Hematopoietic multipotent progenitor cell treated with erythropoietin and hydrocortisone succinate and interleukin-3 and kit ligand, for 4 days (in vitro differentiated cells): ENCODE data around the gene AOC2.
"Not testable (repeated sequence)": the region's sequence is repeated elsewhere in the genome, so short reads cannot be mapped to it uniquely, and the experiment has no call there.

Source experiments
- DNase-seq: peaks from one replicate; pipeline ENCODE4 v3.0.0-alpha.2; 2015

The AOC2 gene

DNA sequence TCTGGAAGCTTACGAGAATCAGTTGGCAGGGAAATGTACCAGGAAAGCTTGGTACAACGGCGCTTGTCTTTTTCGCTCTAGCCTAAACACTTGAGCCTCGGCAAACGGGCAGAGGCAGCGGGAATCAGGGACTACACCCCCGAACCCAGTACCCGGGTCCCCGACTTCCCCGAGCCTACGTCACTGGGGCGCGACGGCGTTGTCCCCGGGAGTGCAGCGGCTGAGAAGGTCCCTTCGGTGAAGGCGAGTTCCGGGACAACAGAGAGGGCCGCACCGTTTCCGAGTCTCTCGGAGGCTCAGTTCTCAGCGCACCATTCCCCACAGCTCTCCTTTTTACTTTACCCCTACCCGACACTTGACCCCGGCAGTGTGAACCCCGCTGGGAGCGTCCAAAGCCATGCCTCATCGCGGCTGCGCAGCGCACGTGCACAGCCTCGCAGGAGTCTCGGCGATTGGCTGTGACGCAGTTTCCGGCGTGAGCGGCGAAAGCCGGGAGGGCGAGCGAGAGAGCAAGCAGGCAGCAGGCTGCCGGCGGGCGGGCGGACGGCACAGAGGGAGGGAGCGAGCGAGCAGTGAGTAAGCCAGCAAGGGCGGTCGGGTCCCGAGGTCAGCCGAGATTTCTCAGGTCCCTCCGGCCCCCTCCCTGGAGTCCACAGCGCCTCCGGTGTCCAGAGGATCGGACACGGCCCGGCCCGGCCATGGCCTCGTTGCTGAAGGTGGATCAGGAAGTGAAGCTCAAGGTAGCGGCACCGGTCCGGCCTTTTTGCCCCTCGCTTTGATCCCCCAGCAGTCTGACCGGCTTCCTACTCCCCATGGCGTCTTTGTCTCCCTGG, 11.2 kb upstream of the AOC2 start, which contains the start of gene PSME3:
Gene PSME3 (plus strand): TSS at position 464 of the 833 bp plus-strand sequence. CDS start 235 bp downstream, at position 699.
- peak; percentile 95 for DNase-seq

DNA sequence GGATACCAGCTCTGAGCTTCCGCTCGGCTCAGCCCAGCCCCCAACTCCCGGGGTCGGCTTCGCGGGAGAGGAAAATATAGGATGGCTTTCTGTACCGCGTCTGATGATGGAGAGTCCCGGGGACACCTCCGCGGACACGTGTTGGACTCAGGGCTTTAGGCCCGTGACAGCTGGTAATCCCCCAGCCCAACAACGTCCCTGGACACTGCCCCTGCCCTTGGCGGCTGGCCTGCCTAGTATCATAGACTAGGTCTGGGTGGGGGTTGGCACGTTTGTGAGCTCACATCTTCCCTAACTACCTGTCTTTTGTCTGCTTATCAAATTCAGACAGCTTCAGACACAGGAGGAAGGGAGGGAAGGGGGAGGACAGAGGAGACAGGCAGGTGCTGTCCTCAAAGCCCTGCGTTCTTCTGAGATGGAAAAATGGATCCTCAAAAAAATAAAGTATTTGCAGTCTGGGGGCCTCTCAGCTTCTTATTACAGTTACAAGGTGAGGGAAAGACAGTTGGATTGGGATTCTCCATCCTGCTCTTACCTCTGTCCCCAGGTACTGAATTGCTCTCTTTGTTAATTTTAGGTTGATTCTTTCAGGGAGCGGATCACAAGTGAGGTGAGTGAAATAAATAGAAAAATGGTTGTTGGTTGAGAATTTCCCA, 10.5 kb upstream of the AOC2 start:
- no peak for DNase-seq

DNA sequence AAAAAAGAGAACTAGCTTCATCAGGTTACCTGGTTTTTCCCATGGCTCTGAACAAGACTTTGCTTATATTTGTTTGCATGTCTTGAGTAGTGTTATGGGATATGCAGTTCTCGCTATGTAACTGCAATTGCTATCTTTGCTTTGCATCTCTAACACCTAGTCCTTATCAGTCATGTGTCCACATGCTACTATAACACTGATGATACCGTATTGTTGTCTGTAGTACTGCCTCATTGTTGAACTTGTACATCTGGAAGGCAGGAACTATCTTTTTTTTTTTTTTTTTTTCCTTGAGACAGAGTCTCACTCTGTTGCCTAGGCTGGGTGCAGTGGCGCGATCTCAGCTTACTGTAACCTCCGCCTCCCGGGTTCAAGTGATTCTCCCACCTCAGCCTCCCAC, 8.6 kb upstream of the AOC2 start:
- DNase-seq, result no peak

DNA sequence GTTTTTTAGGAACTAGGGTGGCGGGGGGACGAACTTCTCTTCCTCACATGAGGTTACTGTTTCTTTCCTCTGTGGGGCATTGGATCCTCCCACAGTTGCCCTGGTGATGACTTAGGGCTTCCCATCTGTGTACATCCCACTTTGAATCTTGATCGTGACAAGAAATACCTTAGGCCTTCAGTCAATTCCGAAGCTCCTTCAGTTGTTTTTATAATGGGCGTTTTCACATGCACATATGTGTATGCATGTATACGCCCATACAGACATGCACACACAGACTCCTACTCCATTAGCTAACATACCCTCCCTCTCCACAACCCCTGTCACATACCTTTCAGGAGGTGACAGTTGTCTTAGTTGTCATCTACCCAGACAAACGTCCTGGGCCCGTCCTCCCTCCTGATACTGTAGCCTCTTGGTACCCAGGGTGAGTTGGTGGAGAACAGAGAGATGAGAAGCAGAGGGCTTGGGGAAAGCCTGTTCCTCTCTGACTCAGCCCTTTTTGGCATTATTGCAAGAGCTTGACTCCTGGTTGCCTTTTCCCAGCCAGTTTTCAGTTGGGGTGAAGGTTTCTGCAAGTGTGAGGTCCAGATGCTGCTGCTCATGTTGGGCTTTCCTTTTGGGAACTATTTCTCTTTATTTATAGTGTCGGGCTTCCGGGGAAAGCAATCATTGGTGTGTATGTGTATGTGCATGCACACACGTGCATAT, 2.2 kb upstream of the AOC2 start:
- DNase-seq, result no peak

DNA sequence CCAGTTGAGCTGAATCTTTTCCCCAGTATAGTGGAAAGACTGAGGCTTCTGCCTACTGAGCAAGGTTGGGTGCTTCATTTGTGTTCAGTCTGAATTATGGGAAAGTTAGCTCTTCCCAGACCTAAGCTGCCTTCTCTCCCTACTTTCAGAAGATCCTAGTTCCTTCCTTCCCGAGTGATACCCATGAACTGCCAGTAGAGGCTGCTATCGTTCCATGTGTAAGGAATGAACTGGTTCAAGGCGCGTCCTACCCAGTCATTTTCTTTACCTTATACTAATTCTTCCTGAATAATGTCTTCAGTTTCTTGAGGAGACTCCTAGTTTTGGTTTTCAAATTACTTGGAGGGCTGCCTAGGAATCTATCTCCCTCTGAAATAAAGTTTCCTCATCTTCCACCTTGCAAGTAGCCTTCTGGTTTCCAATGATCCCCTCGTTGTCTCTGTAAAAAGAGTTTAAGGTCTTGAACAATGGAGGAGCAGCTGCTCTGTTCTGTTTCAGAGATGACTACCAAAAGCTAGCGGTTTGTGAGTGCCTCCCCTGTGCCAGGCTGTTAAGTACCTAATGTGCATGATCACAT, 934 bp upstream of the AOC2 start:
- peak; percentile 74 for DNase-seq

DNA sequence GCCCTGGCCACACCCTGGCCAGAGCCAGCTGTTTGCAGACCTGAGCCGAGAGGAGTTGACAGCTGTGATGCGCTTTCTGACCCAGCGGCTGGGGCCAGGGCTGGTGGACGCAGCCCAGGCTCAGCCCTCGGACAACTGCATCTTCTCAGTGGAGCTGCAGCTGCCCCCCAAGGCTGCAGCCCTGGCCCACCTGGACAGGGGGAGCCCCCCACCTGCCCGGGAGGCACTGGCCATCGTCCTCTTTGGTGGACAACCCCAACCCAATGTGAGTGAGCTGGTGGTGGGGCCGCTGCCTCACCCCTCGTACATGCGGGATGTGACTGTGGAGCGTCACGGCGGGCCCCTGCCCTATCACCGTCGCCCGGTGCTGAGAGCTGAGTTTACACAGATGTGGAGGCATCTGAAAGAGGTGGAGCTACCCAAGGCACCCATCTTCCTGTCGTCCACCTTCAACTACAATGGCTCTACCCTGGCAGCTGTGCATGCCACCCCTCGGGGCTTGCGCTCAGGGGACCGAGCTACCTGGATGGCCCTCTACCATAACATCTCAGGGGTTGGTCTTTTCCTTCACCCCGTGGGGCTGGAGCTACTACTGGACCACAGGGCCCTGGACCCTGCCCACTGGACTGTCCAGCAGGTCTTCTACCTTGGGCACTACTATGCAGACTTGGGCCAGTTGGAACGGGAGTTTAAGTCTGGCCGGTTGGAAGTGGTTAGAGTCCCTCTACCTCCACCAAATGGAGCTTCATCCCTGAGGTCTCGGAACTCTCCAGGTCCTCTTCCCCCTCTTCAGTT, 578 bp downstream of the AOC2 start:
- no peak for DNase-seq

DNA sequence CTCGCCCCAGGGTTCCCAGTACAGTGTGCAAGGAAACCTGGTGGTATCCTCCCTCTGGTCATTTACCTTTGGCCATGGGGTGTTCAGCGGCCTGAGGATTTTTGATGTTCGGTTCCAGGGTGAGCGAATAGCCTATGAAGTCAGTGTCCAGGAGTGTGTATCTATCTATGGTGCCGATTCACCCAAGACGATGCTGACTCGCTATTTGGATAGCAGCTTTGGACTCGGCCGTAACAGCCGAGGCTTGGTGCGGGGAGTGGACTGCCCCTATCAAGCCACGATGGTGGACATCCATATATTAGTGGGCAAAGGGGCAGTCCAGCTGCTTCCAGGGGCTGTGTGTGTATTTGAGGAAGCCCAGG, 1.2 kb downstream of the AOC2 start:
- DNase-seq, result no peak

DNA sequence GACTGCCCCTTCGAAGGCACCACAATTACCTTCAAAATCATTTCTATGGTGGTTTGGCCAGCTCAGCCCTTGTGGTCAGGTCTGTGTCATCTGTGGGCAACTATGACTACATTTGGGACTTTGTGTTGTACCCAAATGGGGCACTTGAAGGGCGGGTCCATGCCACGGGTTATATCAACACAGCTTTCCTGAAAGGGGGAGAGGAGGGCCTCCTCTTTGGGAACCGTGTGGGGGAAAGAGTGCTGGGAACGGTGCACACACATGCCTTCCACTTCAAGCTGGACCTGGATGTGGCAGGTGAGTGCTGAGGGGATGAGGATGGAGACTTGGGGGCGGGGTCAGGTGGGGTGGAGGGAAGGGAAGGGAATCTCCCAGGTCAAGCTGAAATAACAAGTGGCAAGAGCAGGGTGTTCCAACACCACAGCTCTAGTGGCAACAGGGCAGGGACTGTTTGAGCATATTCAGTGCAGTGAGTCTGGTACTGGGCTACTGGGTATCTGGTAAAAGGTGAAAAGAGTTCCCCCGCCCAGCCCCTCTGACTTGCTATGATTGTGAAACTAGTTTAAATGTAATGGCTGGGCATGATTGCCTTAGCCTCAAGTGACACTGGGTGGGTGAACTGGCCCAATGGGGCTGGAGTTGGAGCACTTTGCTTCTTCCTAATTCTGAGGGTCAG, 1.7 kb downstream of the AOC2 start:
- DNase-seq, result no peak

DNA sequence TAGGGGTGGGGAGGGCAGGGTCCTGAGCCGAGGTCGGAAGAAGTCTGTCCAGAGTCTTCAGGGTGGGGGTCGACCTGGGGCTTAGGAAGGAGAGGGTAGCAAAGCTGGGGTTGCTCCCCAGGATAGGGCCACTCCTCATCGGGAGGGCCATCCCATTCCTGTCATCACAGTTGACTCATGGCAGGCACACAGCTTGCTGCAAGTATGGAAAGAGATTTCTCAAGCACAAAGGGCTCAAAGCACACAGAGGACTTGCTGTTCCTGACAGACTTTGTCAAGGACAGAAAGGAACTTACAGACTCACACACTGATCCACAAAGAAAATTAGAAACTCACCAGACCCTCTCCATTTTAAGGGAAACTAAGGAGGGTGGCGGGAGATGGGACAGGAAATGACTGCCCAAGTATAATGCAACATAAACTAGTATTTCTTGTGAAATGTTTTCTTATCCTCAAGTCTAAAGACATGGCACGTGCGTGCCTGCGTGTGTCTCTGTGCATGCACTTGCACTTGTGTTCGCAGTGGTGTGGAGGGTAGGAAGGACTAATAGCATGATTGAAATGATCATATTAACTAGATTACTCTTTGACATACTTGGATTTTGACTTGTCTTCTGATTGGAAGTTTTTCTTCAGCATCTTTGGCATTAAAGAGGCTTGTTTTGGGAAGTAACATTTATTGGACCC, 2.4 kb downstream of the AOC2 start:
- no peak for DNase-seq

DNA sequence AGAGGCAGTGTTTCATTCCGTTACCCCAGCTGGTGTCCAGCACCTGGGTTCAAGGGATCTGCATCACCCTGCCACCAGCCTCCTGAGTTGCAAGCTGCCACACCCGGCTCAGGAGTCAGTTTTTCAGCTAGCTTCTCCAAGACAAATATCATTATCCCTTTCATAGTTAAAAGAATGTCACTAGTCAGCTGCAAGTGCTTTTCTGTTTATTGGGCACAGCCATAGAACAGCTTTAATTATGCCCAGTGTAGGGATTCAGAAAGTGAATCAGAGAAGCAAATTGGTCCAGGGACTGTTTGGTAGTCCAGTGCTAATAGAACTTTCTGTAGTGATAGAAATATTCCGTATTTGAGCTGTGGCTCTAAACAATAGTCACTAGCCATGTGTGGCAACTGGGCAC, 3.7 kb downstream of the AOC2 start:
- no peak for DNase-seq

DNA sequence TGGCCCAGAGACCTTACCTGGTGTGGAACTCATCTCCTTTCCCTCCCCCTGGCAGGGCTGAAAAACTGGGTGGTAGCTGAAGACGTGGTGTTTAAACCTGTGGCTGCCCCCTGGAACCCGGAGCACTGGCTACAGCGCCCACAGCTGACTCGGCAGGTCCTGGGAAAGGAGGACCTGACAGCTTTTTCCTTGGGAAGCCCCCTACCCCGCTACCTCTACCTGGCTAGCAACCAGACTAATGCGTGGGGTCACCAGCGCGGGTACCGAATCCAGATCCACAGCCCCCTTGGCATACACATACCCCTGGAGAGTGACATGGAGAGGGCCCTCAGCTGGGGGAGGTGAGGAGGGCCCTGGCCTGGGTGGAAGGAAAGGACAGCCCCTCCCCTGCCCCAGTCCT, 4.7 kb downstream of the AOC2 start:
- no peak for DNase-seq

DNA sequence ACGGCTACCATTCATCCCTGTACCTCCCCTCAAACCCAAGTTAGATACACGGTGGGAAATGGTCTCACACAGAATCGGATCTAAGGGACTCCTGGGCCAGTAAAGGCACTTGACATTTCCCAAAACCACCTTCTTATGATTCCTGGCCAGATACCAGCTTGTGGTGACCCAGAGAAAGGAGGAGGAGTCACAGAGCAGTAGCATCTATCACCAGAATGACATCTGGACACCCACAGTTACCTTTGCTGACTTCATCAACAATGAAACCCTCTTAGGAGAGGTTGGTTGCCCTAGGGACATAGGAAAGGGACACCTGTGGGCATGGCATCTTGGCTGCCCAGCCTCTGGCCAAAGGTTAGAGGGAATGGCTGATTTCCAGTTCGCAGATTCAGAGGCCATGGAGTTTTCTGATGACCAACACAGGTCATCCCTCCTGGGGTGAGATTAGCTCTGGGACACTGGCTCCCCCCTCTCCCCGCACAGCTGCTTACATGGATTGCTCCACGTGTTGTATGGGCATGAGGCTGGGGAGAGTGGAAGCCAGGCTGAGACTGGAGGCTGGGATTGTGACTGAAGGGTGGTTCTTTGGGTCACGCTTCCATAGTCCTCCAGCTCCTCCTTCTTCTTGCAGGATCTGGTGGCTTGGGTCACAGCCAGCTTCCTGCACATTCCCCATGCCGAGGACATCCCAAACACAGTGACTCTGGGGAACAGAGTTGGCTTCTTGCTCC, 5.2 kb downstream of the AOC2 start:
- DNase-seq, result no peak

DNA sequence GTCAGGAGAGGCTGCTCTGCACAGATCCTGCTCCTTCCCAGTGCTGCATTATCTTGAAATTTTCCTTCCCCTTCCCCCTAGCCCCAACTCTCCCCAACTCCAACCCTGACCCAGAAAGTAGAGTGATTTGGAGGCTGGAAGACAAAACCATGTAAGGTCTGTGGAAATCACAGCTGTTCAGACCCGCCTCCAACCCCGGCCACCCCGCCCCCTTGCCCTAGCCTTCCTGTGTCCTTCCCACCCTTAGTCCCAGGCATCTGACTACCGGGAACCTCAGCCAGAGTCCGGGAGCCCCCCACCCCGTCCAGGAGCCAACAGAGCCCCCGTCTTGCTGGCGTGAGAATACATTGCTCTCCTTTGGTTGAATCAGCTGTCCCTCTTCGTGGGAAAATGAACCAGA, 6.6 kb downstream of the AOC2 start, which contains the start of gene AOC3:
Gene AOC3 (plus strand): TSS at position 246 of the 400 bp plus-strand sequence. CDS start 145 bp downstream, at position 391.
- DNase-seq, result no peak

DNA sequence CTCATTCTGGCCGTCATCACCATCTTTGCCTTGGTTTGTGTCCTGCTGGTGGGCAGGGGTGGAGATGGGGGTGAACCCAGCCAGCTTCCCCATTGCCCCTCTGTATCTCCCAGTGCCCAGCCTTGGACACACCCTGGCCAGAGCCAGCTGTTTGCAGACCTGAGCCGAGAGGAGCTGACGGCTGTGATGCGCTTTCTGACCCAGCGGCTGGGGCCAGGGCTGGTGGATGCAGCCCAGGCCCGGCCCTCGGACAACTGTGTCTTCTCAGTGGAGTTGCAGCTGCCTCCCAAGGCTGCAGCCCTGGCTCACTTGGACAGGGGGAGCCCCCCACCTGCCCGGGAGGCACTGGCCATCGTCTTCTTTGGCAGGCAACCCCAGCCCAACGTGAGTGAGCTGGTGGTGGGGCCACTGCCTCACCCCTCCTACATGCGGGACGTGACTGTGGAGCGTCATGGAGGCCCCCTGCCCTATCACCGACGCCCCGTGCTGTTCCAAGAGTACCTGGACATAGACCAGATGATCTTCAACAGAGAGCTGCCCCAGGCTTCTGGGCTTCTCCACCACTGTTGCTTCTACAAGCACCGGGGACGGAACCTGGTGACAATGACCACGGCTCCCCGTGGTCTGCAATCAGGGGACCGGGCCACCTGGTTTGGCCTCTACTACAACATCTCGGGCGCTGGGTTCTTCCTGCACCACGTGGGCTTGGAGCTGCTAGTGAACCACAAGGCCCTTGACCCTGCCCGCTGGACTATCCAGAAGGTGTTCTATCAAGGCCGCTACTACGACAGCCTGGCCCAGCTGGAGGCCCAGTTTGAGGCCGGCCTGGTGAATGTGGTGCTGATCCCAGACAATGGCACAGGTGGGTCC, 7.2 kb downstream of the AOC2 start:
- not testable (repeated sequence) for DNase-seq

DNA sequence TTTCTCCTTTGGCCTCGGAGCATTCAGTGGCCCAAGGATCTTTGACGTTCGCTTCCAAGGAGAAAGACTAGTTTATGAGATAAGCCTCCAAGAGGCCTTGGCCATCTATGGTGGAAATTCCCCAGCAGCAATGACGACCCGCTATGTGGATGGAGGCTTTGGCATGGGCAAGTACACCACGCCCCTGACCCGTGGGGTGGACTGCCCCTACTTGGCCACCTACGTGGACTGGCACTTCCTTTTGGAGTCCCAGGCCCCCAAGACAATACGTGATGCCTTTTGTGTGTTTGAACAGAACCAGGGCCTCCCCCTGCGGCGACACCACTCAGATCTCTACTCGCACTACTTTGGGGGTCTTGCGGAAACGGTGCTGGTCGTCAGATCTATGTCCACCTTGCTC, 8.0 kb downstream of the AOC2 start:
- no peak for DNase-seq

DNA sequence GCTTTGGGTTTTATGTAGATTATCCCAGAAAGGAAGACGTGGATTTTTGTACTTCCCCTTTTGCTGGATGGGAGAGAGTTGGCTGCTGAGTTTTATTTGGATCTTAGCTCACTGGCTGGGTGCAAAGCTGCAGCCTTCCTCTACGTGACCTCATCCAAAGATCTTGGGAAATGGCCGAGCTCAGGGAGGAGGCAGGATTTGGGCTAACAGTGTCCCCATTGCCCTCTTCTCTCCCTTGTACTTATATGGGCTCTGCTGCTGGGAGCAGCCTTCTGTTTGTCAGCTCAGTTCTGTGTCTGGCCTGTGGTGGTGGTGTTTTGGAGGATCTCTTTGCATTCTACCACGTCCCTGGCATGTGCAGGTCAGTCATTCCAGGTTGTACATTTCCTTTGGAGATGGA, 8.6 kb downstream of the AOC2 start:
- no peak for DNase-seq

DNA sequence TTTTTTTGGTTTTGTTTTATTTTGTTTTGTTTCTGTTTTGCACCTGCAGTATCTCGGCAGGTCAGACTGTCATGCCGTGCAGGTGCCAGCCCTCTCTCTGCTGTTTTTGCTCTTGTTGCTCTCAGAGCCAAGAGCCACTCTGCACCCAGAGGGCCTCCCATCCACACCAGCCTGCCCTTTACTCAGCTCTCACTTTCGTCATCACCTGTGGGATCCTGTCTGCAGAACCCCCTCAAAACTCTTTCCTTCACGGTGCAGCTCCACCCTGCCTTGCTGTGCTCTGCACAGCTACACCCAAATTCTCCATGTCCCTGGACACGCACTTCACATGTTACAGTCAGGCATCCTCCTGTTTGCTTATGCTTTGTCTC, 9.2 kb downstream of the AOC2 start:
- DNase-seq, result no peak

DNA sequence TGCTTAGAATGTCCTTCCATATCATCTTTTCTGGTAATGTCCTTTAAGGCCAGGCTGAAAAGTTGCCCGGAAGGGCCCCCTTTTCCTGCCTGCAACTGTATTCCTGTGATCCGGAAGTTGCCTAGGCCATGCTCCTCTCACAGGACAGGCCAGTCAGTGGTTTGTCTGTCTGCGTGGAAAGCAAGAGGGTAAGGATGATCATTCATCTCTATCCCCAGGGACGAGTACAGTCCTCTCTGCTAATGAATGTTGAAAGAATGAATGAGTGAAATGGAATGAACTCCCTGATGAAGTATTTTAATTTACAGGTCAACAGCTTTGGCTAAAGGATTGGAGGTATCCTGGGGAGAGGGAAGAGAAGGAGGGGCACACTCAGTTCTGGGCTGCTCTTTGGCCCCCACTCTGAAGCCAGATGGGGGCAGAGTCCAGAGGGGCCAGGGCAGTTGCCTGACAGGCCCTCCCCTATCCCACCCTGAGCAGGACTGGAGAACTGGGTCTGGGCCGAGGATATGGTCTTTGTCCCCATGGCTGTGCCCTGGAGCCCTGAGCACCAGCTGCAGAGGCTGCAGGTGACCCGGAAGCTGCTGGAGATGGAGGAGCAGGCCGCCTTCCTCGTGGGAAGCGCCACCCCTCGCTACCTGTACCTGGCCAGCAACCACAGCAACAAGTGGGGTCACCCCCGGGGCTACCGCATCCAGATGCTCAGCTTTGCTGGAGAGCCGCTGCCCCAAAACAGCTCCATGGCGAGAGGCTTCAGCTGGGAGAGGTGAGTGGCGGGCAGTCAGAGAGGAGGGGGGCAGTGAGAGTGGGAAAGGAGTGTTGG, 9.8 kb downstream of the AOC2 start:
- no peak for DNase-seq
